ENCODE measurements around the gene ACTRT2. TPM values are rescaled to one million over a fixed set of nuclear protein-coding genes. Genes with fewer than 3 reads are reported as not detected.

The ACTRT2 gene
- total and polyA plus RNA-seq, 7 donors, result not detected

DNA sequence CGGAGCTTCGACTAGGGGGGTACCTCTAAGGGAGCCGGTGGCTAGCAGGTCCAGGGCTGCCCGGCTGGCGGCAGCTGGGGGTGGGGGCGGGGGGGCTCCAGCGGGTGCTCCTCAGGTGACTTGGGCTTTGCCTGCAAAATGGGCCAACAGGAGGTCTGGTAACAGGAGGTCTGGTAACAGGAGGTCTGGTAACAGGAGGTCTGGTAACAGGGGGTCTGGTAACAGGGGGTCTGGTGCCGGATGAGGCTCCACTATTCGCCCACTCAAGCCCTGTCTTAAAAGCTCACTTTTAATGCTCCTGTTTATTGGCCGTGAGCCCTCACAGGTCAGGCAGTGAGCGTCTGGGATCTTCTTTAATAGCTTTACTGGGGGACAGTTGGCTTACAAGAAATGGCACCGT is 40.4 kb upstream of the ACTRT2 start:
- TF ChIP-seq, protein P1, sequence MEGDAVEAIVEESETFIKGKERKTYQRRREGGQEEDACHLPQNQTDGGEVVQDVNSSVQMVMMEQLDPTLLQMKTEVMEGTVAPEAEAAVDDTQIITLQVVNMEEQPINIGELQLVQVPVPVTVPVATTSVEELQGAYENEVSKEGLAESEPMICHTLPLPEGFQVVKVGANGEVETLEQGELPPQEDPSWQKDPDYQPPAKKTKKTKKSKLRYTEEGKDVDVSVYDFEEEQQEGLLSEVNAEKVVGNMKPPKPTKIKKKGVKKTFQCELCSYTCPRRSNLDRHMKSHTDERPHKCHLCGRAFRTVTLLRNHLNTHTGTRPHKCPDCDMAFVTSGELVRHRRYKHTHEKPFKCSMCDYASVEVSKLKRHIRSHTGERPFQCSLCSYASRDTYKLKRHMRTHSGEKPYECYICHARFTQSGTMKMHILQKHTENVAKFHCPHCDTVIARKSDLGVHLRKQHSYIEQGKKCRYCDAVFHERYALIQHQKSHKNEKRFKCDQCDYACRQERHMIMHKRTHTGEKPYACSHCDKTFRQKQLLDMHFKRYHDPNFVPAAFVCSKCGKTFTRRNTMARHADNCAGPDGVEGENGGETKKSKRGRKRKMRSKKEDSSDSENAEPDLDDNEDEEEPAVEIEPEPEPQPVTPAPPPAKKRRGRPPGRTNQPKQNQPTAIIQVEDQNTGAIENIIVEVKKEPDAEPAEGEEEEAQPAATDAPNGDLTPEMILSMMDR (IDR thresholded peaks at IDR 0.05), result no peak
- TF ChIP-seq EP300 (IDR thresholded peaks at IDR 0.05) (no peak), POLR2A (IDR thresholded peaks at IDR 0.05) (no peak), POLR2AphosphoS5 (IDR thresholded peaks at IDR 0.05) (no peak)
- no peaks in the 10 kb centered on the region for H3K4me1 ChIP-seq
- WGBS, 2 donors, result 65 to 74% methylated on average over 12 of the region's 12 CpGs
- no peak overlapping the region for H3K27ac ChIP-seq
- H3K27me3 ChIP-seq, result peaks cover 0 to 30% (median 0%) of the 10 kb centered on the region in 3 donors
- H3K36me3 ChIP-seq, result no peaks in the 10 kb centered on the region
- DNase-seq, result peak; percentile 13
- no peak overlapping the region for H3K4me3 ChIP-seq
- intact Hi-C loops (cut with DNase I), result no loop called here
- H3K9me3 ChIP-seq, result no peaks in the 10 kb centered on the region

DNA sequence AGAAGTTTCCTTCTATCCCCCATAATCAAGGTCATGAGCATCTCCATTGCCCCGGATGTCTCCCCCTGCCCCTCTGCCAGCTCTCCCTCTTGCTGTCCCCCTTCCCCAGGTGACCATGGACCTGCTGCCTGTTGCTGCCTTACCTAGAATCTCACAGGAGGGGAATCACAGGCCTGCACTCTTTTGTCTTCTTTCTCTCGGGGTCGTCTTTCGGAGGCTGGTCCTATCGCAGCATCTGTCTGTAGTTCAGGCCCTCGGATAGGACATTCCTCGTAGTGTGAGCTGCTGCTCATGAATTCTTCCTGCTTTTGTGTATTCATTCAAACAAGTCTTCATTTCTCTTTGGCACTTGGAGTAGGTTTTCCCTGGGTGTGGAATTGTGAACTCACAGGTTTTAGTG is 39.9 kb upstream of the ACTRT2 start:
- intact Hi-C loops (cut with DNase I), result no loop called here
- Histone ChIP-seq H3K4me3 (no peak overlapping the region), H3K9me3 (no peaks in the 10 kb centered on the region), H3K36me3 (no peaks in the 10 kb centered on the region), H3K27ac (no peak overlapping the region), H3K4me1 (no peaks in the 10 kb centered on the region), H3K27me3 (peaks cover 0 to 30% (median 0%) of the 10 kb centered on the region in 3 donors)
- peak; percentile 37 for DNase-seq
- TF ChIP-seq POLR2AphosphoS5 (IDR thresholded peaks at IDR 0.05), result no peak
- no peak for TF ChIP-seq EP300 (IDR thresholded peaks at IDR 0.05)
- TF ChIP-seq, protein P1 (IDR thresholded peaks at IDR 0.05), result no peak
- whole genome bisulfite sequencing, 2 donors, result 64 to 75% methylated on average over 7 of the region's 7 CpGs

DNA sequence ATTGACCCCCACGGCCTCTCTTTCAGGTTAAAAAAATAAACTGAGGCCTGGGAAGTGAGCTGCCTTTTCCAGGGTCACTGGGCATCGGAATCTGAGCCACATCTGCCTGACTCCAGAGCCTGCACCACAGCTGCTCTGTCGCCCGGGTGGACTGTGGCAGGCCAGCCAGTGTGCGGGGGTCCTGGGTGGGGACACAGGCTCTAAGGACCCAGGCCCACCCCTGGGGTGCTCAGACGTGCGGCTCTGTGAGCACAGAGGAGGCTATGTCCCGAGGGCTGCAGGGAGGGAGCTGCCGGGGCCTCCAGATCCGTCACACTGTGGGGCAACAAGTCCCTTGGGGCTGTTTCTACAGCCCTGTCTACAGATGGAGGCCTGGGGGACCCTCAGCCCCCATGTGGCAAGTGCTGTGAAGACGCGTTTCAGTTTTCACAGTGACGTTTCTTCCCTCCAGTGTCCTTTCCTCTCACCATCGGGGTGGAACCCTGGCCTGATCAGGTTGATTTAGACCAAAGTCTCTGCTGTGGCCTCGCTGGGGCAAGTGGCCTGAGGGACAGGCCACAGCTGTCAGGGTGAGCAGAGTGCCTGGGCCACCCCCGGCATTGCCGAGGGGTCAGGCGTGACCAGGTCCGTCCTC is 39.2 kb upstream of the ACTRT2 start:
- 77 to 82% methylated on average over 19 of the region's 19 CpGs for WGBS, 2 donors
- TF ChIP-seq POLR2AphosphoS5 (IDR thresholded peaks at IDR 0.05), result no peak
- TF ChIP-seq, protein P1 (IDR thresholded peaks at IDR 0.05), result no peak
- TF ChIP-seq EP300 (IDR thresholded peaks at IDR 0.05), result no peak
- TF ChIP-seq POLR2A (IDR thresholded peaks at IDR 0.05), result no peak
- no peak overlapping the region for H3K27ac ChIP-seq
- no peak overlapping the region for H3K4me3 ChIP-seq
- no peaks in the 10 kb centered on the region for H3K9me3 ChIP-seq
- H3K36me3 ChIP-seq, result no peaks in the 10 kb centered on the region
- DNase-seq, result peak; percentile 50
- peaks cover 0 to 37% (median 0%) of the 10 kb centered on the region in 3 donors for H3K27me3 ChIP-seq
- H3K4me1 ChIP-seq, result no peaks in the 10 kb centered on the region
- intact Hi-C loops (cut with DNase I), result no loop called here

DNA sequence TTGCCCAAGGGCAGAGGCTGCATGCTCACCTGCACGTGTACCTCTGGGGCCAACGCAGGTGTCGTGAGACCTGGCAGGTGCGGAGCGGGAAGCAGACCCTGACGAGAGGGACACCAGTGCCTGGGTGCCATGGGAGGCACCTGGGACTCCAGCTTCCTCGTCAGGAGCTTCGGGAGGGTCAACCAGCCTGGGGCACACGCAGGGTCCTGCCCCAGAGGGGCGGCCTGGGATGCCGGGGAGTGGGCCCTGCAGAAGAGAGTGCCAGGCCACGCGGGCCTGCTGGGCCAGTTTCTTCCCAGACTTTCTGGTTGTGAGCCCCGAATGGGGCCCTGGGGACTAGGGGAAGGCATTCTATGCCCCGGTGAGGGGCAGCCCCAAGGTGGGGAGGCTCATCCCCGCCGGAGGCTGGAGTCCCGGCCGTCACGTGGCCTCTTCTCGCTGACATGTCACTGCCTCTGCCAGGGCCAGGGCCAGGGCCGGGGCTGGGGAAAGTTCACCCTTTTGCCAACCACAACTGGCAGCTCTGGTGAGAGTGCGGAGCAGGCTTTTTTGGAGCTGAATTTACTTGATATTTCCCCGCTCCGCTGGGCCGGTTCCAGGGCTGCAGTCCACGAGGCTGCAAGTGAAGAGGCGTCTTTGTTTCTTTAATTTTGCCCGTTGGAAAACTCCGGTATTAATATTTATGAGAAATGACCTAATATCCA is 38.5 kb upstream of the ACTRT2 start:
- TF ChIP-seq POLR2A (IDR thresholded peaks at IDR 0.05) (no peak), EP300 (IDR thresholded peaks at IDR 0.05) (no peak), POLR2AphosphoS5 (IDR thresholded peaks at IDR 0.05) (no peak)
- TF ChIP-seq, protein P1 (IDR thresholded peaks at IDR 0.05), result no peak
- H3K9me3 ChIP-seq, result no peaks in the 10 kb centered on the region
- no peak overlapping the region for H3K4me3 ChIP-seq
- peaks cover 0 to 40% (median 0%) of the 10 kb centered on the region in 3 donors for H3K27me3 ChIP-seq
- intact Hi-C loops (cut with DNase I), result no loop called here
- H3K4me1 ChIP-seq, result no peaks in the 10 kb centered on the region
- H3K27ac ChIP-seq, result no peak overlapping the region
- peak; percentile 61 for DNase-seq
- WGBS, 2 donors, result 84 to 87% methylated on average over 30 of the region's 30 CpGs
- H3K36me3 ChIP-seq, result no peaks in the 10 kb centered on the region

Data from sigmoid colon (tissue), 7 donors.